B cell (primary cell): Measurements from ENCODE around the gene PELI2. TPM values are rescaled to one million over a fixed set of nuclear protein-coding genes. Genes with fewer than 3 reads are reported as not detected.

Source experiments
- ATAC-seq: fragments of 200-7000 bp; cut with Tn5 transposase; one replicate; pipeline ENCODE4 v1.10.0; 2021; ENCODE audit warnings: low read depth, mild to moderate bottlenecking, moderate number of reproducible peaks, moderate library complexity
- CTCF ChIA-PET: fragments of 350-600 bp; sonication (Branson Sonifier 250); formaldehyde crosslinking; loops from one replicate; lab custom pipeline; 2021; ENCODE audit warnings: antibody characterized with exemption, inconsistent platforms; lab: Charles Lee
- POLR2A ChIA-PET: fragments of 350-600 bp; sonication (Branson Sonifier 250); formaldehyde crosslinking; loops from one replicate; lab custom pipeline; 2021; ENCODE audit warnings: antibody characterized with exemption; lab: Charles Lee
- DNase-seq: peaks from one replicate; pipeline ENCODE4 v3.0.0; 2013
- H2AFZ ChIP-seq: 2 replicates; pipeline ENCODE4 v1.6.1; 2012; ENCODE audit warnings: mild to moderate bottlenecking, low read depth, low read length; ENCODE audit not compliant: insufficient read depth, poor library complexity, severe bottlenecking
- H3K27ac ChIP-seq, 2 donors: 1 replicate in 1 of 2; 2 replicates in 1 of 2; pipeline ENCODE4 v1.5.1; 2012 to 2013; ENCODE audit warnings: low read length in 2 of 2, mild to moderate bottlenecking in 2 of 2, moderate library complexity in 1 of 2
- H3K27me3 ChIP-seq, 4 experiments: fragments of 200-600 bp in 1 of 4; sonication (generic) in 1 of 4; replicated peaks in 1 of 4; 1 replicate in 2 of 4; 2 replicates in 2 of 4; pipeline versions ENCODE4 v1.6.1 to v1.7.0; 2013 to 2016; ENCODE audit warnings: low read length in 3 of 4, mild to moderate bottlenecking in 2 of 4, mixed read lengths in 1 of 4, moderate library complexity in 1 of 4; ENCODE audit not compliant: insufficient read depth in 4 of 4, control insufficient read depth in 3 of 4; ENCODE audit errors: control extremely low read depth in 1 of 4
- H3K36me3 ChIP-seq, 2 experiments: replicated peaks in 1 of 2; 1 replicate in 1 of 2; 2 replicates in 1 of 2; pipeline versions ENCODE4 v1.6.1 to v1.7.1; 2013; ENCODE audit warnings: low read length in 1 of 2; ENCODE audit not compliant: insufficient read depth in 2 of 2, control insufficient read depth in 1 of 2; ENCODE audit errors: control extremely low read depth in 1 of 2, extremely low read depth in 1 of 2
- H3K4me1 ChIP-seq, 2 donors: fragments of 200-600 bp in 1 of 2; sonication (generic) in 1 of 2; 1 replicate in 1 of 2; 2 replicates in 1 of 2; pipeline versions ENCODE4 v1.5.1 to v1.6.1; 2013 to 2017; ENCODE audit warnings: low read length in 2 of 2; ENCODE audit not compliant: control insufficient read depth in 2 of 2, insufficient read depth in 2 of 2
- H3K4me2 ChIP-seq: replicated peaks from 2 replicates; pipeline ENCODE3; 2012; ENCODE audit warnings: mild to moderate bottlenecking, low read depth, low read length; ENCODE audit not compliant: poor library complexity, severe bottlenecking
- H3K4me3 ChIP-seq, 5 experiments: fragments of 200-600 bp in 1 of 5; sonication (generic) in 1 of 5; 1 replicate in 3 of 5; 2 replicates in 2 of 5; pipeline versions ENCODE4 v1.5.1 to v1.7.0; 2011 to 2016; ENCODE audit warnings: low read length in 4 of 5, mild to moderate bottlenecking in 4 of 5, low read depth in 2 of 5, control low read depth in 1 of 5, moderate library complexity in 1 of 5; ENCODE audit not compliant: insufficient read depth in 1 of 5; ENCODE audit errors: control extremely low read depth in 1 of 5, extremely low read depth in 1 of 5
- H3K79me2 ChIP-seq: fragments of 200-600 bp; sonication (generic); one replicate; pipeline ENCODE4 v1.6.0; 2016; ENCODE audit warnings: low read length; ENCODE audit not compliant: control insufficient read depth, insufficient read depth
- H3K9ac ChIP-seq: fragments of 200-600 bp; sonication (generic); 2 replicates; pipeline ENCODE4 v1.6.1; 2017; ENCODE audit warnings: mild to moderate bottlenecking, low read length, moderate library complexity
- H3K9me3 ChIP-seq, 3 donors: one replicate each; pipeline versions ENCODE4 v1.6.1 to v1.7.1; 2013; ENCODE audit warnings: low read length in 2 of 3; ENCODE audit not compliant: control insufficient read depth in 2 of 3, insufficient read depth in 1 of 3; ENCODE audit errors: control extremely low read depth in 1 of 3
- H4K20me1 ChIP-seq: 2 replicates; pipeline ENCODE4 v1.6.0; 2012; ENCODE audit warnings: mild to moderate bottlenecking, low read length; ENCODE audit not compliant: insufficient read depth, control insufficient read depth, poor library complexity, severe bottlenecking
- H3K27ac Mint-ChIP-seq: one replicate; pipeline ENCODE4 v1.8.0; 2021; ENCODE audit warnings: mixed read lengths
- H3K27me3 Mint-ChIP-seq: one replicate; pipeline ENCODE4 v1.8.0; 2021; ENCODE audit warnings: mixed read lengths
- H3K4me1 Mint-ChIP-seq: one replicate; pipeline ENCODE4 v1.8.0; 2021; ENCODE audit warnings: mixed read lengths
- H3K4me3 Mint-ChIP-seq: one replicate; pipeline ENCODE4 v1.8.0; 2021; ENCODE audit warnings: mixed read lengths
- H3K9me3 Mint-ChIP-seq: one replicate; pipeline ENCODE4 v1.8.0; 2022; ENCODE audit warnings: mixed read lengths; ENCODE audit not compliant: insufficient read depth
- EZH2 ChIP-seq: IDR thresholded peaks from 2 replicates; pipeline ENCODE4 v1.6.1; 2012; ENCODE audit warnings: borderline replicate concordance, low read depth, mild to moderate bottlenecking, moderate library complexity, low read length; ENCODE audit not compliant: insufficient read depth, poor library complexity, severe bottlenecking
- WGBS: methylation state at CpG from one replicate; pipeline ENCODE4 v1.1.5; 2013; ENCODE audit warnings: missing lambda C conversion rate; ENCODE audit not compliant: insufficient coverage; 5-methylcytosine and 5-hydroxymethylcytosine counted together
- intact Hi-C: fragments of 100-400 bp; cut with micrococcal nuclease; formaldehyde crosslinking; loops from one replicate; pipeline ENCODE4 v1.10.0; 2022
- polyA plus RNA-seq: library from polyadenylated mRNA; depleted of rRNA; stranded (reverse); fragments of >200 nt; gene quantifications from 2 replicates; pipeline ENCODE4 v1.2.3, GENCODE V29; 2012
- total RNA-seq, 2 donors: library from RNA; stranded (reverse); fragments of 120-200 nt in 1 of 2; gene quantifications; 1 replicate in 1 of 2; 2 replicates in 1 of 2; pipeline versions ENCODE4 v1.2.3 to v1.2.4, GENCODE V29; 2013 to 2022
- TF ChIP-seq, protein P1 (sequence below): fragments of 200-600 bp; IDR thresholded peaks from one replicate; pipeline ENCODE4 v1.8.0; 2022; ENCODE audit warnings: antibody characterized with exemption, mild to moderate bottlenecking

Gene PELI2
- total and polyA plus RNA-seq, 2 donors (not counting 1 experiment from before 2014, with no cell fraction given) = 5.7 to 13.4 TPM

DNA sequence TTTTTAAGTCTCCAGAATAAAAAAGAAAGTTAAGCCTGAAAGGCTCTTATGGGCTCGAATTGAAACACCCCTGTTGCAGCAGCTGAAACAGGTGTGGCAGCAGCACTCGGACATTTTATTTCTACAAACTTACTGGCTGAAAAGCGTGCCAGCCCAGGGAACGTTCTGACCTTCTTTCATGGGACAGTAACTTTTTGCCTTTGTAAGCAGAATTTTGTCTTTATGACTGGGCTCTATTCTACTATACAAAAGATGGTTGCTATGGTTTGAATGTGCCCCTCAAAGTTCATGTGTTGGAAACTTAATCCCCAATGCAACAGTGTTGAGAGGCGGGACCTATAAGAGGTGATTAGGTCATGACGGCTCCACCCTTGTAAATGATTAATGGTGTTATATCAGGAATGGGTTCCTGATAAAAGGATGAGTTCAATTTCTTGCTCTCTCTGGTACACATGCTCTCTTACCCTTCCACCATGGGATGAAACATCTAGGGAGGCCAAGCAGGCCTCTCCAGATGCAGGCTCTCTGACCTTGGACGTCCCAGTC lies 52.7 kb downstream of the PELI2 start:
- Histone ChIP-seq H2AFZ (no peak overlapping the region), H3K4me3 (no peak overlapping the region), H3K4me1 (peaks cover 0 to 15% of the 10 kb centered on the region in 2 donors), H3K9ac (no peak overlapping the region), H3K9me3 (peaks cover 0 to 14% (median 5%) of the 10 kb centered on the region in 3 donors), H3K4me2 (no peak overlapping the region), H3K36me3 (no peaks in the 10 kb centered on the region), H3K27me3 (no peaks in the 10 kb centered on the region), H4K20me1 (peaks cover 53% of the 10 kb centered on the region), H3K79me2 (peaks cover 68% of the 10 kb centered on the region), H3K27ac (no peak overlapping the region)
- no peak overlapping the region for H3K27ac Mint-ChIP-seq
- H3K4me3 Mint-ChIP-seq = no peak overlapping the region
- TF ChIP-seq, protein P1, sequence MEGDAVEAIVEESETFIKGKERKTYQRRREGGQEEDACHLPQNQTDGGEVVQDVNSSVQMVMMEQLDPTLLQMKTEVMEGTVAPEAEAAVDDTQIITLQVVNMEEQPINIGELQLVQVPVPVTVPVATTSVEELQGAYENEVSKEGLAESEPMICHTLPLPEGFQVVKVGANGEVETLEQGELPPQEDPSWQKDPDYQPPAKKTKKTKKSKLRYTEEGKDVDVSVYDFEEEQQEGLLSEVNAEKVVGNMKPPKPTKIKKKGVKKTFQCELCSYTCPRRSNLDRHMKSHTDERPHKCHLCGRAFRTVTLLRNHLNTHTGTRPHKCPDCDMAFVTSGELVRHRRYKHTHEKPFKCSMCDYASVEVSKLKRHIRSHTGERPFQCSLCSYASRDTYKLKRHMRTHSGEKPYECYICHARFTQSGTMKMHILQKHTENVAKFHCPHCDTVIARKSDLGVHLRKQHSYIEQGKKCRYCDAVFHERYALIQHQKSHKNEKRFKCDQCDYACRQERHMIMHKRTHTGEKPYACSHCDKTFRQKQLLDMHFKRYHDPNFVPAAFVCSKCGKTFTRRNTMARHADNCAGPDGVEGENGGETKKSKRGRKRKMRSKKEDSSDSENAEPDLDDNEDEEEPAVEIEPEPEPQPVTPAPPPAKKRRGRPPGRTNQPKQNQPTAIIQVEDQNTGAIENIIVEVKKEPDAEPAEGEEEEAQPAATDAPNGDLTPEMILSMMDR = no peak
- no peak for TF ChIP-seq EZH2
- intact Hi-C loops = no loop called here
- ChIA-PET POLR2A (no interaction called here), CTCF (no interaction called here)
- DNase-seq = no peak
- H3K4me1 Mint-ChIP-seq = peaks cover 36% of the 10 kb centered on the region
- ATAC-seq = no peak
- no peaks in the 10 kb centered on the region for H3K27me3 Mint-ChIP-seq
- WGBS = 76% methylated on average over 2 of the region's 7 CpGs
- H3K9me3 Mint-ChIP-seq = peaks cover 6% of the 10 kb centered on the region

DNA sequence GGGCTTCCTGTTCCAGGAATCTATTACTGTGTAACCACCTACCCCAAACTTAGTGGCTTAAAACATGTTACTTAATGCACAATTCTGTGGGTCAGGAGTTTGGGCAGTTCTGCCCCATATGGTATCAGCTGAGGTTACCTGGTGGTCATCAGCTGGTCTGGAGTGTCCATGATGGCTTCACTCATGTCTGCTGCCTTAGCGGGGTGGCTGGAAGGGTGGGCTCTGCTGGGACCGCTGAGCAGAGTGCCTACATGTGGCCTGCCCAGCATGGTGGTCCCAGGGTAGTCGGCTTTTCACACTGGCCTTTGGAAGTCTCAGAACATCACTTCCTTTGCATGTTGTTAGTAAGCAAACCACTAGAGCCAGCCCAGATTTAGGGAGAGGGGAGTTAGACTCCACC lies 53.9 kb downstream of the PELI2 start:
- peaks cover 60% of the 10 kb centered on the region for H3K79me2 ChIP-seq
- peaks cover 0 to 8% (median 0%) of the 10 kb centered on the region in 3 donors for H3K9me3 ChIP-seq
- WGBS = 74% methylated on average over 2 of the region's 3 CpGs
- Mint-ChIP-seq H3K9me3 (peaks cover 4% of the 10 kb centered on the region), H3K27ac (no peak overlapping the region), H3K4me1 (peaks cover 39% of the 10 kb centered on the region), H3K27me3 (no peaks in the 10 kb centered on the region), H3K4me3 (no peak overlapping the region)
- peaks cover 57% of the 10 kb centered on the region for H4K20me1 ChIP-seq
- H3K36me3 ChIP-seq = no peaks in the 10 kb centered on the region
- H3K4me1 ChIP-seq = peaks cover 0 to 15% of the 10 kb centered on the region in 2 donors
- intact Hi-C loops = no loop called here
- no peak overlapping the region for H3K4me3 ChIP-seq
- no peak overlapping the region for H3K27ac ChIP-seq
- H3K9ac ChIP-seq = no peak overlapping the region
- TF ChIP-seq, protein P1 = no peak
- no peak for TF ChIP-seq EZH2
- ChIA-PET POLR2A (no interaction called here), CTCF (no interaction called here)
- ATAC-seq = no peak
- H2AFZ ChIP-seq = no peak overlapping the region
- no peak overlapping the region for H3K4me2 ChIP-seq
- no peaks in the 10 kb centered on the region for H3K27me3 ChIP-seq
- no peak for DNase-seq
